GM19099 (cell line): ENCODE measurements around the gene AKAP13.

Experiments
- POLR2A ChIP-seq: IDR thresholded peaks from 3 replicates; pipeline ENCODE4 v1.6.1; 2011; ENCODE audit warnings: low read depth; ENCODE audit not compliant: insufficient read length; ENCODE audit errors: extremely low read depth

Gene AKAP13

GRCh38 chr15:85763157-85763556 lies 382.8 kb downstream of the AKAP13 start:
- no peak for TF ChIP-seq POLR2A

- TF ChIP-seq POLR2A: no peak
Measured at GRCh38 chr15:85763673-85764633, 383.6 kb downstream of the AKAP13 start.

GRCh38 chr15:85764649-85765277 lies 384.4 kb downstream of the AKAP13 start:
- TF ChIP-seq POLR2A: no peak

- TF ChIP-seq POLR2A: no peak
Measured at GRCh38 chr15:85766001-85766831, 385.8 kb downstream of the AKAP13 start.

- no peak for TF ChIP-seq POLR2A
Measured at GRCh38 chr15:85767785-85768529, 387.6 kb downstream of the AKAP13 start.

GRCh38 chr15:85768595-85769168 lies 388.3 kb downstream of the AKAP13 start:
- TF ChIP-seq POLR2A: no peak

- TF ChIP-seq POLR2A: no peak
Measured at GRCh38 chr15:85769182-85769900, 388.9 kb downstream of the AKAP13 start.

GRCh38 chr15:85770096-85771041 lies 390.0 kb downstream of the AKAP13 start:
- TF ChIP-seq POLR2A: no peak

- no peak for TF ChIP-seq POLR2A
Measured at GRCh38 chr15:85771271-85771670, 390.9 kb downstream of the AKAP13 start.

- TF ChIP-seq POLR2A: no peak
Measured at GRCh38 chr15:85771781-85772445, 391.5 kb downstream of the AKAP13 start.

GRCh38 chr15:85772668-85773067 lies 392.3 kb downstream of the AKAP13 start:
- no peak for TF ChIP-seq POLR2A

- TF ChIP-seq POLR2A: no peak
Measured at GRCh38 chr15:85773249-85773648, 392.8 kb downstream of the AKAP13 start.
